ENCODE measurements around the gene NAALADL1. TPM values are rescaled to one million over a fixed set of nuclear protein-coding genes. Genes with fewer than 3 reads are reported as not detected.

NAALADL1 gene
- total RNA-seq, 1 experiment from 2014 or later, result 0.23 TPM

DNA sequence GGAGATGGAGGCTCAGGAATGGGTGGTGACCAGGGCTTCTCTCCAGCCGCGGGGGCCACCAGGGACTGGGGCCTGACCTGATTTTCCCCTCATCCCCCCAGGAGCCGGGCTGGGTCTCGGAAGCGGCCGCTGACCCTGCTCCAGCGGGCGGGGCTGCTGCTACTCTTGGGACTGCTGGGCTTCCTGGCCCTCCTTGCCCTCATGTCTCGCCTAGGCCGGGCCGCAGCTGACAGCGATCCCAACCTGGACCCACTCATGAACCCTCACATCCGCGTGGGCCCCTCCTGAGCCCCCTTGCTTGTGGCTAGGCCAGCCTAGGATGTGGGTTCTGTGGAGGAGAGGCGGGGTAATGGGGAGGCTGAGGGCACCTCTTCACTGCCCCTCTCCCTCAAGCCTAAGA is 29.5 kb upstream of the NAALADL1 start:
- H3K4me1 Mint-ChIP-seq (ENCODE audit: low read depth, unreplicated experiment), result peaks cover 9% of the 10 kb centered on the region
- peaks cover 2% of the 10 kb centered on the region; the same call in 1 of the 2 replicates for H3K36me3 ChIP-seq (ENCODE audit: control insufficient read depth, insufficient read depth, low read length)
- no peak for DNase-seq
- peaks cover 12% of the 10 kb centered on the region; the same call in 1 of the 2 replicates for H3K4me1 ChIP-seq
- H3K27me3 Mint-ChIP-seq (ENCODE audit: insufficient read depth, unreplicated experiment), result no peaks in the 10 kb centered on the region
- no peaks in the 10 kb centered on the region for H3K9me3 ChIP-seq
- no peaks in the 10 kb centered on the region for H3K9me3 Mint-ChIP-seq (ENCODE audit: unreplicated experiment)
- no peak overlapping the region for H3K4me3 Mint-ChIP-seq (ENCODE audit: unreplicated experiment)
- no peak overlapping the region for H3K27ac Mint-ChIP-seq (ENCODE audit: unreplicated experiment)
- intact Hi-C loops (cut with micrococcal nuclease; ENCODE audit: unreplicated experiment), result no loop called here
- CTCF ChIA-PET, result no interaction called here
- H3K4me3 ChIP-seq (ENCODE audit: low read depth, low read length), result no peak overlapping the region
- BruUV-seq (replicated peaks), result no TSS peak
- no peaks in the 10 kb centered on the region for H3K27me3 ChIP-seq (replicated peaks; ENCODE audit: control insufficient read depth, insufficient read depth, low read length)
- POLR2A ChIA-PET, result no interaction called here
- TF ChIP-seq CTCF (IDR thresholded peaks at IDR 0.05; ENCODE audit: insufficient read depth in 1 of 2, low read depth in 1 of 2, low read length in 1 of 2, severe bottlenecking in 1 of 2, unreplicated experiment in 1 of 2), result no peak
- H3K36me3 Mint-ChIP-seq (ENCODE audit: insufficient read depth, unreplicated experiment), result peaks cover 34% of the 10 kb centered on the region

GRCh38 chr11:65087216-65087615 is 28.9 kb upstream of the NAALADL1 start:
- Mint-ChIP-seq H3K36me3 (ENCODE audit: insufficient read depth, unreplicated experiment) (peaks cover 39% of the 10 kb centered on the region), H3K4me1 (ENCODE audit: low read depth, unreplicated experiment) (peaks cover 12% of the 10 kb centered on the region), H3K27me3 (ENCODE audit: insufficient read depth, unreplicated experiment) (no peaks in the 10 kb centered on the region), H3K27ac (ENCODE audit: unreplicated experiment) (no peak overlapping the region), H3K4me3 (ENCODE audit: unreplicated experiment) (no peak overlapping the region), H3K9me3 (ENCODE audit: unreplicated experiment) (no peaks in the 10 kb centered on the region)
- no TSS peak for BruUV-seq (replicated peaks)
- Histone ChIP-seq H3K9me3 (no peaks in the 10 kb centered on the region), H3K4me1 (peaks cover 16% of the 10 kb centered on the region; the same call in 1 of the 2 replicates), H3K27me3 (replicated peaks; ENCODE audit: control insufficient read depth, insufficient read depth, low read length) (no peaks in the 10 kb centered on the region), H3K36me3 (ENCODE audit: control insufficient read depth, insufficient read depth, low read length) (peaks cover 2% of the 10 kb centered on the region; the same call in 1 of the 2 replicates), H3K4me3 (ENCODE audit: low read depth, low read length) (no peak overlapping the region)
- ChIA-PET POLR2A (no interaction called here), CTCF (no interaction called here)
- no peak for TF ChIP-seq CTCF (IDR thresholded peaks at IDR 0.05; ENCODE audit: insufficient read depth in 1 of 2, low read depth in 1 of 2, low read length in 1 of 2, severe bottlenecking in 1 of 2, unreplicated experiment in 1 of 2)
- intact Hi-C loops (cut with micrococcal nuclease; ENCODE audit: unreplicated experiment), result no loop called here
- DNase-seq, result no peak

GRCh38 chr11:65086809-65087208 is 28.5 kb upstream of the NAALADL1 start:
- no peaks in the 10 kb centered on the region for H3K27me3 Mint-ChIP-seq (ENCODE audit: insufficient read depth, unreplicated experiment)
- Histone ChIP-seq H3K9me3 (no peaks in the 10 kb centered on the region), H3K4me3 (ENCODE audit: low read depth, low read length) (no peak overlapping the region), H3K4me1 (peaks cover 16% of the 10 kb centered on the region; the same call in 1 of the 2 replicates), H3K36me3 (ENCODE audit: control insufficient read depth, insufficient read depth, low read length) (peaks cover 2% of the 10 kb centered on the region; the same call in 1 of the 2 replicates), H3K27me3 (replicated peaks; ENCODE audit: control insufficient read depth, insufficient read depth, low read length) (no peaks in the 10 kb centered on the region)
- no peak overlapping the region for H3K4me3 Mint-ChIP-seq (ENCODE audit: unreplicated experiment)
- H3K36me3 Mint-ChIP-seq (ENCODE audit: insufficient read depth, unreplicated experiment), result peaks cover 43% of the 10 kb centered on the region
- DNase-seq, result no peak
- TF ChIP-seq CTCF (IDR thresholded peaks at IDR 0.05; ENCODE audit: insufficient read depth in 1 of 2, low read depth in 1 of 2, low read length in 1 of 2, severe bottlenecking in 1 of 2, unreplicated experiment in 1 of 2), result no peak
- intact Hi-C loops (cut with micrococcal nuclease; ENCODE audit: unreplicated experiment), result no loop called here
- peaks cover 12% of the 10 kb centered on the region for H3K4me1 Mint-ChIP-seq (ENCODE audit: low read depth, unreplicated experiment)
- H3K9me3 Mint-ChIP-seq (ENCODE audit: unreplicated experiment), result no peaks in the 10 kb centered on the region
- CTCF ChIA-PET, result no interaction called here
- POLR2A ChIA-PET, result no interaction called here
- no TSS peak for BruUV-seq (replicated peaks)
- H3K27ac Mint-ChIP-seq (ENCODE audit: unreplicated experiment), result no peak overlapping the region
